K562 (cell line): Measurements from ENCODE around the gene NMUR2. TPM values are rescaled to one million over a fixed set of nuclear protein-coding genes. Genes with fewer than 3 reads are reported as not detected.

ENCODE experiments used
- ATAC-seq: fragments of 200-7000 bp; cut with Tn5 transposase; 3 replicates; pipeline ENCODE4 v1.9.1; 2020; ENCODE audit warnings: moderate library complexity
- BruUV-seq: library from RNA; stranded (reverse); fragments of 400-500 nt; replicated peaks from 2 replicates; lab custom pipeline; 2021; lab: Mats Ljungman, UMichigan
- CTCF ChIA-PET: fragments of 300-600 bp; formaldehyde crosslinking; extraction: SDS; loops from one replicate; lab custom pipeline; 2021; ENCODE audit warnings: low intra/inter-chr PET ratio; lab: Yijun Ruan, JAX
- POLR2A ChIA-PET: fragments of 300-600, 350-650 bp; sonication (Branson Sonifier 250); formaldehyde crosslinking; extraction: SDS; loops from one replicate; lab custom pipeline; 2021; ENCODE audit warnings: antibody characterized with exemption, inconsistent platforms; lab: Yijun Ruan, JAX
- DNase-seq, 4 experiments: peaks; one replicate each; pipeline versions ENCODE4 v3.0.0 to v3.0.0-alpha.2; 2011 to 2018; ENCODE audit warnings: low spot score in 3 of 4, mixed read lengths in 3 of 4; ENCODE audit errors: extremely low read depth in 1 of 4
- FAIRE-seq: peaks from 2 replicates; lab custom pipeline; 2011; peaks lifted over from hg19 to GRCh38; lab: Jason Lieb, UNC
- H2AFZ ChIP-seq: 2 replicates; pipeline ENCODE4 v1.6.0; 2011; ENCODE audit warnings: low read depth, low read length, control low read depth, inconsistent platforms
- H3K27ac ChIP-seq: fragments of 200-600 bp; 3 replicates; pipeline ENCODE4 v1.8.0; 2011; ENCODE audit warnings: low read depth, mild to moderate bottlenecking, control low read depth, inconsistent platforms, low read length, moderate library complexity, mixed read lengths; ENCODE audit errors: extremely low read depth
- H3K27me3 ChIP-seq, 2 experiments: fragments of 300-600 bp in 1 of 2; 2 replicates in 1 of 2; 3 replicates in 1 of 2; pipeline versions ENCODE4 v1.6.0 to v1.8.0; 2011; ENCODE audit warnings: inconsistent platforms in 2 of 2, low read length in 2 of 2, mild to moderate bottlenecking in 1 of 2, mixed read lengths in 1 of 2, moderate library complexity in 1 of 2; ENCODE audit not compliant: control insufficient read depth in 2 of 2, insufficient read depth in 2 of 2
- H3K36me3 ChIP-seq: fragments of 300-600 bp; 3 replicates; pipeline ENCODE4 v1.8.0; 2011; ENCODE audit warnings: mild to moderate bottlenecking, low read length, inconsistent platforms; ENCODE audit not compliant: control insufficient read depth, insufficient read depth
- H3K4me1 ChIP-seq, 2 experiments: fragments of 200-600 bp in 1 of 2; replicated peaks in 1 of 2; 2 replicates in 1 of 2; 3 replicates in 1 of 2; pipeline versions ENCODE4 v1.5.1 to v1.8.0; 2011; ENCODE audit warnings: inconsistent platforms in 2 of 2, low read length in 2 of 2, mild to moderate bottlenecking in 1 of 2, mixed read lengths in 1 of 2, moderate library complexity in 1 of 2; ENCODE audit not compliant: control insufficient read depth in 2 of 2, insufficient read depth in 2 of 2
- H3K4me2 ChIP-seq: 2 replicates; pipeline ENCODE4 v1.6.1; 2011; ENCODE audit warnings: low read length, control low read depth, inconsistent platforms, mixed read lengths; ENCODE audit not compliant: insufficient read depth
- H3K4me3 ChIP-seq: fragments of 200-600 bp; sonication (generic), shearing (Covaris generic); 2 replicates; pipeline ENCODE4 v1.5.1; 2016; ENCODE audit warnings: control low read depth, inconsistent platforms
- H3K79me2 ChIP-seq: fragments of 200-600 bp; 3 replicates; pipeline ENCODE4 v1.8.0; 2011; ENCODE audit warnings: low read length, inconsistent platforms; ENCODE audit not compliant: control insufficient read depth, insufficient read depth
- H3K9ac ChIP-seq, 2 experiments: 2 replicates each; pipeline versions ENCODE4 v1.6.0 to v1.6.1; 2011; ENCODE audit warnings: low read depth in 2 of 2, low read length in 2 of 2, control low read depth in 1 of 2, inconsistent platforms in 1 of 2, mild to moderate bottlenecking in 1 of 2, mixed read lengths in 1 of 2; ENCODE audit not compliant: insufficient read depth in 1 of 2
- H3K9me1 ChIP-seq: one replicate; pipeline ENCODE4 v1.6.0; 2011; ENCODE audit warnings: inconsistent platforms, mild to moderate bottlenecking, low read length, moderate library complexity; ENCODE audit not compliant: control insufficient read depth, insufficient read depth
- H3K9me3 ChIP-seq: replicated peaks from 2 replicates; pipeline ENCODE4 v1.5.1; 2011; ENCODE audit warnings: low read depth, low read length, inconsistent platforms; ENCODE audit not compliant: control insufficient read depth, insufficient read depth
- H4K20me1 ChIP-seq: replicated peaks from 2 replicates; pipeline ENCODE4 v1.6.1; 2011; ENCODE audit warnings: low read length, inconsistent platforms, mixed read lengths; ENCODE audit not compliant: control insufficient read depth, insufficient read depth
- CTCF ChIP-seq, 3 experiments: IDR thresholded peaks in 2 of 3; conservative IDR thresholded peaks in 1 of 3; 2 replicates each; pipeline ENCODE4 v1.5.1; 2011 to 2012; ENCODE audit warnings: low read length in 3 of 3, mild to moderate bottlenecking in 3 of 3, control low read depth in 2 of 3, improper control_type of control experiment in 1 of 3, inconsistent platforms in 1 of 3, low read depth in 1 of 3, mixed read lengths in 1 of 3, moderate library complexity in 1 of 3; ENCODE audit not compliant: insufficient read depth in 2 of 3
- FOXK2 ChIP-seq, 2 experiments: fragments of 450-650 bp; IDR thresholded peaks in 1 of 2; conservative IDR thresholded peaks in 1 of 2; 2 replicates each; pipeline ENCODE4 v1.6.1; 2016; ENCODE audit warnings: low read depth in 2 of 2, mild to moderate bottlenecking in 1 of 2
- PHB2 ChIP-seq: fragments of 450-650 bp; IDR thresholded peaks from 2 replicates; pipeline ENCODE4 v1.6.1; 2017; ENCODE audit warnings: low read depth
- RAD21 ChIP-seq, 2 experiments: fragments of 250-450 bp in 1 of 2; fragments of 450-650 bp in 1 of 2; sonication (Bioruptor Pico) in 1 of 2; formaldehyde crosslinking in 1 of 2; IDR thresholded peaks in 1 of 2; conservative IDR thresholded peaks in 1 of 2; 2 replicates each; pipeline versions ENCODE4 v1.4.0 to v1.8.0; 2020 to 2022; ENCODE audit warnings: mild to moderate bottlenecking in 2 of 2, moderate library complexity in 1 of 2
- THRAP3 ChIP-seq: fragments of 450-650 bp; IDR thresholded peaks from 2 replicates; pipeline ENCODE4 v1.6.1; 2016; ENCODE audit warnings: mild to moderate bottlenecking, inconsistent platforms, borderline replicate concordance
- ZNF589 ChIP-seq: fragments of 200-800 bp; sonication (Bioruptor generic); IDR thresholded peaks from 2 replicates; pipeline ENCODE4 v1.6.1; 2016; ENCODE audit warnings: low read depth, missing genetic modification characterization, missing compliant biosample characterization
- WGBS: fragments of 100-300 bp; shearing (Covaris generic); methylation state at CpG from one replicate; pipeline ENCODE4 v1.1.6; 2016; ENCODE audit warnings: low coverage, mixed read lengths; ENCODE audit not compliant: insufficient coverage; ENCODE audit errors: missing lambda C conversion rate; 5-methylcytosine and 5-hydroxymethylcytosine counted together
- in situ Hi-C: fragments of 300-500 bp; cut with MboI; formaldehyde crosslinking; loops from 4 replicates; pipeline ENCODE4 v1.15.0; 2018; ENCODE audit warnings: inconsistent platforms, mixed read lengths
- intact Hi-C: fragments of 100-400 bp; cut with micrococcal nuclease; formaldehyde crosslinking; loops from 2 replicates; pipeline ENCODE4 v1.14.2; 2022
- polyA plus RNA-seq, 8 experiments: library from polyadenylated mRNA; depleted of rRNA in 4 of 8; stranded (reverse) in 5 of 8; unstranded in 3 of 8; fragments of >200 nt; fragmentation: Nextera tagmentation in 2 of 8; fragmentation: Illumina TruSeq in 1 of 8; extraction: Ambion mirVana in 2 of 8; extraction: Trizol in 1 of 8; gene quantifications; 2 replicates each; pipeline versions ENCODE4 v1.2.1 to v1.2.3, GENCODE V29; 2011 to 2014; ENCODE audit warnings: inconsistent platforms in 1 of 8, missing spikeins in 1 of 8
- total RNA-seq, 7 experiments: library from RNA; depleted of rRNA in 6 of 7; stranded (reverse); fragments of >200 nt in 6 of 7; fragmentation: Illumina TruSeq in 2 of 7; extraction: Trizol in 2 of 7; gene quantifications; 2 replicates each; pipeline versions ENCODE4 v1.2.1 to v1.2.3, GENCODE V29; 2011 to 2021; ENCODE audit warnings: low replicate concordance in 1 of 7
- TF ChIP-seq, protein P1 (sequence below): sonication (generic); formaldehyde crosslinking; IDR thresholded peaks from 2 replicates; pipeline ENCODE4 v1.8.0; 2023; ENCODE audit warnings: missing genetic modification reagents, mild to moderate bottlenecking, borderline replicate concordance

NMUR2 gene
- total and polyA plus RNA-seq, 9 of the 15 experiments (the other 6 are each of a cell fraction or from before 2014, with no cell fraction given) = not detected

DNA sequence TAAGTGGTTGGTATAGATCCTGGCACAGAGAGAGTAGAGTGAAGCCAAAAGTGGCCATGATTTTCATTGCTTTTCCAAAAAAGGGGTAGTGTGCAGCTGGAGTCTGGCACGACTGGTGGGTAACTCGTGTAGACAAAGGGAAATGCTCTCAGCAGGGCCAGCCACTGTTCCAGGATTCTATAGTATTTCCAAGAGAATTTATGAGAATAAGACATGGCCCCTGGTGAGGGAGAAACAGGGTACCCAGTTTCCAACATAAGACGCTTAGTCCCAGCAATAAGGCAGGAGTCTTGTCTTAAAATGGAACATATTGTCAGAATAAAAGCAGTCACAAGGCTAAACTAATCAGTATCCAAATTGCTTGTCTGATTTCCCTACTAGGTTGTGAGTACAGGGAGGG is 52.1 kb downstream of the NMUR2 start (continued):
- TF ChIP-seq, protein P1, sequence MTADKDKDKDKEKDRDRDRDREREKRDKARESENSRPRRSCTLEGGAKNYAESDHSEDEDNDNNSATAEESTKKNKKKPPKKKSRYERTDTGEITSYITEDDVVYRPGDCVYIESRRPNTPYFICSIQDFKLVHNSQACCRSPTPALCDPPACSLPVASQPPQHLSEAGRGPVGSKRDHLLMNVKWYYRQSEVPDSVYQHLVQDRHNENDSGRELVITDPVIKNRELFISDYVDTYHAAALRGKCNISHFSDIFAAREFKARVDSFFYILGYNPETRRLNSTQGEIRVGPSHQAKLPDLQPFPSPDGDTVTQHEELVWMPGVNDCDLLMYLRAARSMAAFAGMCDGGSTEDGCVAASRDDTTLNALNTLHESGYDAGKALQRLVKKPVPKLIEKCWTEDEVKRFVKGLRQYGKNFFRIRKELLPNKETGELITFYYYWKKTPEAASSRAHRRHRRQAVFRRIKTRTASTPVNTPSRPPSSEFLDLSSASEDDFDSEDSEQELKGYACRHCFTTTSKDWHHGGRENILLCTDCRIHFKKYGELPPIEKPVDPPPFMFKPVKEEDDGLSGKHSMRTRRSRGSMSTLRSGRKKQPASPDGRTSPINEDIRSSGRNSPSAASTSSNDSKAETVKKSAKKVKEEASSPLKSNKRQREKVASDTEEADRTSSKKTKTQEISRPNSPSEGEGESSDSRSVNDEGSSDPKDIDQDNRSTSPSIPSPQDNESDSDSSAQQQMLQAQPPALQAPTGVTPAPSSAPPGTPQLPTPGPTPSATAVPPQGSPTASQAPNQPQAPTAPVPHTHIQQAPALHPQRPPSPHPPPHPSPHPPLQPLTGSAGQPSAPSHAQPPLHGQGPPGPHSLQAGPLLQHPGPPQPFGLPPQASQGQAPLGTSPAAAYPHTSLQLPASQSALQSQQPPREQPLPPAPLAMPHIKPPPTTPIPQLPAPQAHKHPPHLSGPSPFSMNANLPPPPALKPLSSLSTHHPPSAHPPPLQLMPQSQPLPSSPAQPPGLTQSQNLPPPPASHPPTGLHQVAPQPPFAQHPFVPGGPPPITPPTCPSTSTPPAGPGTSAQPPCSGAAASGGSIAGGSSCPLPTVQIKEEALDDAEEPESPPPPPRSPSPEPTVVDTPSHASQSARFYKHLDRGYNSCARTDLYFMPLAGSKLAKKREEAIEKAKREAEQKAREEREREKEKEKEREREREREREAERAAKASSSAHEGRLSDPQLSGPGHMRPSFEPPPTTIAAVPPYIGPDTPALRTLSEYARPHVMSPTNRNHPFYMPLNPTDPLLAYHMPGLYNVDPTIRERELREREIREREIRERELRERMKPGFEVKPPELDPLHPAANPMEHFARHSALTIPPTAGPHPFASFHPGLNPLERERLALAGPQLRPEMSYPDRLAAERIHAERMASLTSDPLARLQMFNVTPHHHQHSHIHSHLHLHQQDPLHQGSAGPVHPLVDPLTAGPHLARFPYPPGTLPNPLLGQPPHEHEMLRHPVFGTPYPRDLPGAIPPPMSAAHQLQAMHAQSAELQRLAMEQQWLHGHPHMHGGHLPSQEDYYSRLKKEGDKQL = no peak
- TF ChIP-seq ZNF589 (CRISPR knock-in tag) (no peak), FOXK2 (conservative IDR thresholded peaks at IDR 0.05 in 1 of 2, IDR thresholded peaks at IDR 0.05 in 1 of 2; ENCODE audit: low read depth in 2 of 2) (no peak)

GRCh38 chr5:152349683-152350526 is 55.2 kb downstream of the NMUR2 start:
- H3K27ac ChIP-seq = no peak overlapping the region
- FAIRE-seq = no peak
- H3K4me3 ChIP-seq = no peak overlapping the region
- no peaks in the 10 kb centered on the region for H3K27me3 ChIP-seq
- intact Hi-C loops (loop anchor here (10.0 kb wide), 1 partner anchor 525 kb away; no protein-coding TSS in a partner anchor), in situ Hi-C loops (no loop called here)
- no peaks in the 10 kb centered on the region for H3K79me2 ChIP-seq
- H3K9ac ChIP-seq = no peak overlapping the region
- no peaks in the 10 kb centered on the region for H3K9me3 ChIP-seq
- 4% methylated on average over 8 of the region's 8 CpGs for WGBS
- H3K4me1 ChIP-seq = no peaks in the 10 kb centered on the region
- POLR2A ChIA-PET = no interaction called here
- TF ChIP-seq RAD21 (CRISPR knock-in tag; conservative IDR thresholded peaks at IDR 0.05 in 1 of 2, IDR thresholded peaks at IDR 0.05 in 1 of 2) = peak in 1 of 2 experiments; percentile 44; a peak in 2 of 4 replicates
- TF ChIP-seq CTCF (IDR thresholded peaks at IDR 0.05 in 2 of 3, conservative IDR thresholded peaks at IDR 0.05 in 1 of 3; ENCODE audit: insufficient read depth in 2 of 3, low read depth in 1 of 3, low read length in 3 of 3) = peak; percentile 37 to 67 (median 50); a peak in 5 of 6 replicates
- TF ChIP-seq PHB2 = no peak
- no peak for TF ChIP-seq THRAP3
- TF ChIP-seq, all 486 proteins: peak for 2
- H3K4me2 ChIP-seq = no peak overlapping the region
- DNase-seq (peak; percentile 9 to 35 (median 30)), ATAC-seq (peak; percentile 70)
- CTCF ChIA-PET = no interaction called here
- BruUV-seq = no TSS peak
- no peak overlapping the region for H2AFZ ChIP-seq
- no peaks in the 10 kb centered on the region for H3K36me3 ChIP-seq
- H4K20me1 ChIP-seq = no peaks in the 10 kb centered on the region
- no peaks in the 10 kb centered on the region for H3K9me1 ChIP-seq
